Fibroblast of skin of right biceps (primary cell): Measurements from ENCODE around the gene DGLUCY.
"Not testable (repeated sequence)": the region's sequence is repeated elsewhere in the genome, so short reads cannot be mapped to it uniquely, and the experiment has no call there.

Experiments used
- DNase-seq: peaks from one replicate; pipeline ENCODE4 v3.0.0-alpha.2; 2013

Gene DGLUCY

DNA sequence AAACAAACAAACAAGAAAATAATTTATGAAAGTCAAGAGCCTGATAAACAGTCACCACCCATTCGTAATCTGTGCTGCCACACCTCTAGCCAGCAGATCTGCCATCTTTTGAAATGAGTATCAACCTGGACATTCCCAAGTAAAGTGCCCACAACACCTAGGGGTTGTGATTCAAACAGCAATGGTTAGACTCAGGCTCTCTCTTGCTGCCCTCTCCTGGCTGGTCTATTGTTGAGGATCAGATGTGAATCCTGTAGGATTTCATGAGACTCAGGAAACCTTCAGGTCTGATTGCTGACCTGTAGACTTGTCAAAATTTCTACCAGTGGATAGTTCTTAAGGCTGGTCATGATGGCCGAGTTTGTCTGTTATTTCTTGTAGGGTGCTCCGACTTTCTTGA, 26.8 kb downstream of the DGLUCY start:
- DNase-seq = no peak

DNA sequence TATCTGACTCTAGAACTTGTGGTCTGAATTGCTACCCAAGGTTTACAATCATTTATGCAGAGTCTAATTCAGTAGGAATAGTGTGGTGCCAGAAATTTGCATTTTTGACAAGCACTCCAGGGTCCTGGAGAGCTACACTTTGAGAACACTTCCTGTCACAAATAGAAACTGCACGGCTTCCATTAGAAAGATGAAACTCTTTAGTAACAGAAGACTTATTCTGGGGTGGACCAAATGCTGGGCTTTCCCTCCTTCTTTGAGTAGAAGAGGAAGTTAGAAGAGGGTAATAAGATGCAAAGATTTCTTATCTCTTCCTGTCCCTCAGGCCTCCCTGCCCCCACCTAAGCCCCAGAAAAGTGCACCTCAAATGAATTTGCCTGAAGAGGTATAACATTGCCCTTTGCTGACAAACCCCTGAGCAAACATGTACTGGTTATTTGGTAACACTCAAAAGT, 28.4 kb downstream of the DGLUCY start:
- DNase-seq = no peak

DNA sequence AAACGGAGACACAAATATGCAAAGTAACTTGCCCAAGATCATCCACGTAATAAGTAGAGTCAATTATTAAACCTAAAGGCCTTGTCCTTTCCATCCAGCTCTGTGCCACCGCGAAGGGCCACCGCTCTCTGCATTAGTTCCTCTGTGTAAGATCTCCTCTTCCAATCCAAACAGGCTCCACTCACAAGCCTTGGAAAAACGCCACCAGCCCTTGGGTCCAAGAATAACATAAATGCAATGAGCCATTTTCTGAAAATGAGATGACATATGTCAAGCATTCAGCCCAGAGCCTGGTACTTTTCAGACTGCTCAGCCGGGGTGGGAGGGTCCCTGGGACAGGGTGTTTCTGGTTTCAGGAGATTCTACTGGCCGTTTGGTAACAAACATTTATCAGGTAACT, 30.0 kb downstream of the DGLUCY start:
- peak; percentile 23 for DNase-seq

DNA sequence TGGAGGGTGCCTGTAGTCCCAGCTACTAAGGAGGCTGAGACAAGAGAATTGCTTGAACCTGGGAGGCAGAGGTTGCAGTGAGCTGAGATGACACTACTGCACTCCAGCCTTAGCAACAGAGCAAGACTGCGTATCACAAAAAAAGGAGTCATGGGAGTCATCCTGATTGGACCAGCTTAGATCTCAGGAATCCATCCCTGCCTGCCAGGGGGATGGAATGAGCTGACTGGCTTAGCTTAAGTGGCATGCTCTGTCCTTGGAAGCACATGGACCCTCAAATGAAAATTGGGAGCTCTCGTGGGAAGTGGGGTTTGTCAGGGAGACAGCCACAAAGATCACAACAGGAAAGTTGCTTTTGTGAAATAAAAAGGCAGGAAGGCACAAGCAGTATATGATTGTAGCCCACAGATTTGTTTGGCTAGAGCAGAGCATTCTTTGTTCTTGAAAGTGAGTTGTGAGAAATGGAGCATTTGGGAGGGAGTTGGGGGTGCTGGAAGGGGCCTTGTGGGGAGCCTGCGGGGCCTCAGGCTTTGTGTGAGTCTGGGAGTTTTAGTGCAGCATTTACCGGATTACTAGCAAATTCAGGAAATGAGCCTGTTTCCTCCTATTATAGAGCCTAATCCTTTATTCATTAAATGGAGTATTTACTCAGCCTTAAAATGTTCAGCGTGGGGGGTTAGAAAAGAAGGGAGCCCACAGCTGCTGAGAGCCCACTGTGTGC, 30.7 kb downstream of the DGLUCY start:
- peak; percentile 77 for DNase-seq

DNA sequence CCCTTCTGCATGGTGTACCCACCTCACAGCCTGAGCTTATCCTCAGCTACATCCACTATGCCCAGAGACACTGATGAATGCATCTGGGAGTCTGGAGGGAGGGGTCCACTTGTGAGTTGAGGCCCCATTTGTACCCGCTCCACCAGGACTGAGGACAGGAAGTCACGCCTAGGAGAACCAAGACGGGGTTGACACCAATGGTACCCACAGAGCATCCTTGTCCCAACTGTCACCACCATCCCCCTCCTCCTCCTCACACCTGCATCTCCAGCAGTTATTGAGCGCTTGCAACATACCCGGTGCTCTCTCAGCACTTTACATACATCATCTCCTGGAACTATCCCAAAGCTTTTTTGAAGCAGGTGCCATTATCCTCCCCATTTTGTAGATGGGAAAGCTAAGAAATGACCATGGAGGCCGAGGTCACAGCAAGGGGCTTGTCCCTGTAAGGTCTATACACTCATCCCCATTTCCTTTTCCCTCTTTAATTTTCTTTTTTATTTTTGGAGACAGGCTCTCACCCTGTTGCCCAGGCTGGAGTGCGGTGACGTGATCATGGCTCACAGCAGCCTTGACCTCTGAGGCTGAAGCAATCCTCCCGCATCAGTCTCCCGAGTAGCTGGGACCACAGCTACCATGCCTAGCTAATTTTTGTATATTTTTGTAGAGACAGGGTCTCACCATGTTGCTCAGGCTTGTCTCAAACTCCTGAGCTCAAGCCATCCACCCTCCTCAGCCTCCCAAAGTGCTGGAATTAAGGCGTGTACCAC, 31.7 kb downstream of the DGLUCY start:
- DNase-seq = no peak

DNA sequence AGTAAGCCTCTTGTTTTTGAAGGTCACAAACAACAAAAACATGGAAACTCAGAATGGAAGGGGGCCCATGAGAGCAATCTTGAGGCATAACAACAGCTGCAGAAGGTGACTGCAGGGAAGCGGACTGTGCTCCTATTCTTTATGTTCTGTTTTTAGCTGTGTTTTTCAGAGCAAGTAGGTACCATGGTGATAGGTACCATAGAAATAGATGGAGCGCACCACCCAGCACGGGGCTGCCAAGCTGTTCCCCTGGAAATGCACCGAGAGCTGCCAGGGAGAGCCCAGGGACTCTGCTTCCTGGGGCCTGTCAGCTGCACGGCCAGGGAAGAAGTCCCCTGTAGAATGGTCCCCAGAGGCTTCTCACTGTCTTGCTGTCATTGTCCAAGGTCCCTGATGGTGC, 32.8 kb downstream of the DGLUCY start:
- no peak for DNase-seq

GRCh38 chr14:91149462-91149861, 35.6 kb downstream of the DGLUCY start:
- DNase-seq = peak; percentile 97

GRCh38 chr14:91152499-91152898, 38.6 kb downstream of the DGLUCY start:
- no peak for DNase-seq

GRCh38 chr14:91153360-91153759, 39.5 kb downstream of the DGLUCY start:
- no peak for DNase-seq

- DNase-seq = peak; percentile 78
These were observed 41.2 kb downstream of the DGLUCY start for GRCh38 chr14:91154851-91155625.

- DNase-seq = no peak
These were observed 41.8 kb downstream of the DGLUCY start for GRCh38 chr14:91155626-91156089.

DNA sequence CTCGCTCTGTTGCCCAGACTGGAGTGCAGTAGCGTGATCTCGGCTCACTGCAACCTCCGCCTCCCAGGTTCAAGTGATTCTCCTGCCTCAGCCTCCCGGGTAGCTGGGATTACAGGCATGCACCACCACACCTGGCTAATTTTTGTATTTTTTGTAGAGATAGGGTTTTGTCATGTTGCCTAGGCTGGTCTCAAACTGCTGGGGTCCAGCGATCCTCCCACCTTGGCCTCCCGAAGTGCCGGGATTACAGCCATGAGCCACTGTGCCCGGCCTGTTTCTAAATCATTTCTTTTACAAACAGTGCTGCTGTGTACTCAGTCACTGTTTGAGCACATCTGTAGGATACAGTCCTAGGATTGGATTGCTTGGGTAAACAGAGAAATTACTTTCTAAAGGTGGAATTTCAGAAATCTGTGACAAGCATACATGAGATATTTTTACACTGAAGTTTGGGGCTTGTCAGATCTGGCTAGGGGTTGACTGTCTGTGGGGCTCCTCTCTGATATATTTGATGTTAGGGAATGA, 42.3 kb downstream of the DGLUCY start:
- not testable (repeated sequence) for DNase-seq

DNA sequence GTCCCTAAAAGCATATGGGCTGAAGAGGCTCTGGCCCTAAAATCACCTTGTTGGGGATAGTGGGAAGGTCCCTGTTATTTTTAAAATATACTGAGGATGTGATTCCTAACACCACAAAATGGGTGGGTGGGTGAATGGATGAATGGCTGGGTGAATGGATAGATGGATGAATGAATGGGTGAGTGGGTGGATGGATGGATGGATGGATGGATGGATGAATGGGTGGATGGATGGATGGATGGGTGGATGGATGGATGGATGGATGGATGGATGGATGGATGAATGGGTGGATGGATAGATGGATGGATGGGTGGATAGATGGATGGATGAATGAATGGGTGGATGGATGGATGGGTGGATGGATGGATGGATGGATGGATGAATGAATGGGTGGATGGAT, 43.0 kb downstream of the DGLUCY start:
- not testable (repeated sequence) for DNase-seq

DNA sequence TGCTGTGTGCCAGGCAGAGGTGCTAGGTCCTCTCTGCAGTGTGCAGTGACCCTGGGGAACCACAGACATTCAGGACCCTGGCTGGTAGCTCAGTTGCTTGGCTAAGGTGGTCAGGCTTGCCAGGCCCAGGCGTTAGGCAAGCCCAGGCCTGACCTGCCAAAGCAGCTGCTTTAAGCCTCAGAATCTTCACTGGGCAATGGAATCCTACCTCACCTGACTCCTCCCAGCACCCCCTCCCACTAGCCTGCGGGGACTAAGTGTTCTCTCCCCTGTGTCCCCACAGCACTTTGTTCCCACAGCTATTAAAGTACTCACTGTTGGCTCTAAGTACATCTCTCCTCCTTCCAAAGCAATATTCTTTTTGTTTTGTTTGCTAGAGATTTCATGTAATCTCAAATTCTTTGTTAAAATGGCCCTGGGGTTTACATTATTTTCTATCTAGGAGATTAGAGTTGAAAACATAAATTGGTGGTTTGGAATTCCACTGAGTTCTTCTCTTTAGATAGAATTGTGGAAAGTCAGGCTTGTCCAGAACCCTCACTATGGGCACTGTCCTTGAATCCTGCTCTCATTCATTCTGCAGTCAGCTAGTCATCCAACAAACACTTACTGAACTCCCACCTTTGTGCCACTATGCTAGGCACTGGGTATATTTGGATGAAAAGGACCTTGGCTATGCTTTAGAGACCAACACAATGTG, 44.4 kb downstream of the DGLUCY start:
- no peak for DNase-seq

DNA sequence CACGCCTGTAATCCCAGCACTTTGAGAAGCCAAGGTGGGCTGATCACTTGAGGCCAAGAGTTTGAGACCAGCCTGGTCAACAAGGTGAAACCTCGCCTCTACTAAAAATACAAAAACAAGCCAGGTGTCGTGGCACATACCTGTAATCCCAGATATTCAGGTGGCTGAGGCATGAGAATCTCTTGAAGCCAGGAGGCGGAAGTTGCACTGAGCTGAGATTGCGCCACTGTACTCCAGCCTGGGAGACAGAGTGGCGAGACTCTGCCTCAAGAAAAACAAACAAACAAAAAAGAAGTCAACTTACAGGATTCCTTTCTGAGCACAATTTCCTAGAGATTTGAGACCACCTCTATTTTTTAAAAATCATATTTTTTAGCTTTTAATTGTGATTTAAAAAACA, 45.3 kb downstream of the DGLUCY start:
- no peak for DNase-seq

DNA sequence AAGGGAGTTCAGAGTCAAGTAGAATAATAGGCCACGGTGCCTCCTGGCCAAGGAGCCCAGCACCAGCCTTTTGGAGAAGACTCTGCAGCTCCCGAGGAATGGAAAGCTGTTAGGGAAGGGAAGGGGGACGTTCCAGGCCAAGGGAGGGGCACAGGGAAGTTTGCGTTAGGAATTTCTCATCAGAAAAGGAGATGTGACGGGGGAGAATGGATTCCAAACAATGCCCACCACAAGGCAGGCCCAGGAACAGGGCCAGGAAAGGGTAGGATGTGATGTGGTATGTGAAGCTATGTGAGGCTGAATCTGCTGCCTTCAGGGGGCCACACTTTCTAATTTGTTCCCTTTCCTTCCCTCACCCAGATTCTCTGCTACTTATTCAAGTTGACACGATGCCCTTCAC, 46.0 kb downstream of the DGLUCY start:
- peak; percentile 27 for DNase-seq

DNA sequence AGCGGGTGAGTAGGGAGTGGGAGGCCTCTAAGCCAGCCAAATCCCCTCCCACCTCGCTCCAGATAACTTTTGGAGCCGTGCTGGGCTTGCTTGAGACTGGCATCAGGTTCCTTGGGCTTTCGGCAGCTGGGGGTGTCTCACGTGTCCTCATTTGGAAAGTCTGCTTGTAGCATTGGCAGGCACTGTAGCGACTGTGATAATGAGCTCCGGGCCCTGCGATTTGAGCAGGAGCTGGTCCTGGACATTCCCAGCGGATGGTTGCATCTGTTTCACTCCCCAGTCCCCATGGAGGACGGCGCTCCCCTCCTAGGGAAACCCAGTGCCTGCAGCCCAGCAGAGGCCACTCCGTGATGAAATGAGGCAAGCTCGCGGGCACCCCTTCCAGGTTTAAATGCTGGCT, 49.4 kb downstream of the DGLUCY start:
- no peak for DNase-seq

DNA sequence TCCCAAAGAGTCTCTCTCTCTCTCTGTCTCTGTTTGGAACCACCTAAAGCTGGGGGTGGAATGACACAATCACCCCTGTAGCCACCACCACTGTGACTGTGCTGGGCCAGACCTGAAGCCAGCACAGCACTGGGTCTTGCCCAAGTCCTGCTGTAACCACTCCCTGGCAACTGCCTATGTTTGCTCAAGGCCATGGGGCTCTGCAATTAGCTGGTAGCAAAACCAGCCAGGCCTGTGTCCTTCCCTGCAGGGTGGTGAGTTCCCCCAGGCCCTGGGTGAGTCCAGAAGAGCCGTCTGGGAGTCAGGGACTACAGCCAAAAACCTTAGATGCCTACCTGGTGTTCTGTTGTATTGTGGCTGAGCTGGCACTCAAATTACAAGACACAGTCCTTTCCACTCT, 50.8 kb downstream of the DGLUCY start:
- no peak for DNase-seq

GRCh38 chr14:91167380-91167770, 53.5 kb downstream of the DGLUCY start:
- DNase-seq = no peak

DNA sequence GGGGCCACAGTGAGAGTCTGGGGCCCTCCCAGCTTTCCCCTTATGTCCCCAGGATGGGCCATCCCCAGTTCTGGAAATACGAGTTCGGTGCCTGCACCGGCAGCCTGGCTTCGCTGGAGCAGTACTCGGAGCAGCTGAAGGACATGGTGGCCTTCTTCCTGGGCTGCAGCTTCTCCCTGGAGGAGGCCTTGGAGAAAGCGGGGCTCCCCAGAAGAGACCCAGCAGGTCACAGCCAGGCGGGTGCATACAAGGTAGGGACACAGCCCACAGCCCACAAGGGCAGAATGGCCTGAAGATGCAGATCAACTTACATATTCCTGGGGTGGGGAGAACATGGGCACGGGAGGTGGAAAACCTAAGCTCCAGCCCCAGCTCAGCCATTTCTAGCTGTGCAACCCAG, 56.1 kb downstream of the DGLUCY start:
- DNase-seq = no peak

DNA sequence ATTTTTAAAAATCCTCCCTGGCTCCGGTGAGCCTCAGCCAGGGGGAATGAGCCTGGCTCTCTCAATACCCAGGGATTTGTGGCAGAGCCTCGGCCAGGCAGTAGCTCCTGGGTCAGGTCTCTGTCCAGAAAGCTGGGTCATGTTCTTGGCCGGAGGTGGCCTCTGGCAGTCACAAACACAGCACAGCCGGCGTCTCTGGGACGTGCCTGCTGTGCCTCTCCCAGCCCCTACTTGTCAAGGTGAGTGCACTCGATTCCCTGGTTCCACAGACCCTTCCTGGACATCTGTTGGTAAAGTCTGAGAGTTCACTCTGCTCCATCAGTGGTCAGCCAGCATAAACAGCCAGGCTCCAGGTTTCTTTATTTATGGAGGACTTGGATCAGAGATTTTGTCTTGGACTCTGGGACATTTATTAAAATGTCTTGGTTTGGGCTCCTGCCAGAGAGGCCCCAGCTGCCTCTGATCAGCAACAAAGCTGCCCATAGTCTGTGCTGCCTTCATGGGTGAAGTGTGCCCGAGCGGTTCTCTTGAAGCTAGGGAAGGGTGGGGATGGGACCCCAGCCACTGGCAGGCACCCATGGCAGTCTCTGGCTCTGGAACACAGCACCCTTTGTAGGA, 56.7 kb downstream of the DGLUCY start:
- DNase-seq = no peak

DNA sequence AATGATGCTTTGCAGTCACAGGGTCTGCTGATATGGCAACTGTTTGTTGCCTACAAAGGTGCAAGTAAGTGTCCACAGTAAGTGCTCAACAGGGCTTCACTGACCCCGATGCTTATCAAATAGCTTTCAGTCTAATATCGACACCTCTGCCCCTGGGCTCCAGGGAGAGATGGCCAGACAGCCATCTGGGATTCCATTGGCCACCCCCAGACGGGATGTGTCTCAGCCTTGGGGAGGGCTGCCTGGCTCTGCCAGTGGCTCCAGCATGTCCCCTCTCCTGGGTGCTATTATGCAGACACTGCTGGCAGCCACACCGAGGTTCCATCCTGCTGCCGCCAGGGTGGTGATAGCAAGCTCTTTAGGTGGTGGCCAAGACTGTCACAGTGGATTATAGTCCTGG, 57.4 kb downstream of the DGLUCY start:
- DNase-seq = no peak
